HCEC 1CT (cell line): ENCODE data around the gene ENTR1.
A peak's percentile ranks its signal among the peaks of the same experiment; 100 is the strongest.
"Not testable (repeated sequence)": the region's sequence is repeated elsewhere in the genome, so short reads cannot be mapped to it uniquely, and the experiment has no call there.

Experiments used
- DNase-seq: peaks from one replicate; pipeline ENCODE4 v3.0.0-alpha.2; 2017

Gene ENTR1

DNA sequence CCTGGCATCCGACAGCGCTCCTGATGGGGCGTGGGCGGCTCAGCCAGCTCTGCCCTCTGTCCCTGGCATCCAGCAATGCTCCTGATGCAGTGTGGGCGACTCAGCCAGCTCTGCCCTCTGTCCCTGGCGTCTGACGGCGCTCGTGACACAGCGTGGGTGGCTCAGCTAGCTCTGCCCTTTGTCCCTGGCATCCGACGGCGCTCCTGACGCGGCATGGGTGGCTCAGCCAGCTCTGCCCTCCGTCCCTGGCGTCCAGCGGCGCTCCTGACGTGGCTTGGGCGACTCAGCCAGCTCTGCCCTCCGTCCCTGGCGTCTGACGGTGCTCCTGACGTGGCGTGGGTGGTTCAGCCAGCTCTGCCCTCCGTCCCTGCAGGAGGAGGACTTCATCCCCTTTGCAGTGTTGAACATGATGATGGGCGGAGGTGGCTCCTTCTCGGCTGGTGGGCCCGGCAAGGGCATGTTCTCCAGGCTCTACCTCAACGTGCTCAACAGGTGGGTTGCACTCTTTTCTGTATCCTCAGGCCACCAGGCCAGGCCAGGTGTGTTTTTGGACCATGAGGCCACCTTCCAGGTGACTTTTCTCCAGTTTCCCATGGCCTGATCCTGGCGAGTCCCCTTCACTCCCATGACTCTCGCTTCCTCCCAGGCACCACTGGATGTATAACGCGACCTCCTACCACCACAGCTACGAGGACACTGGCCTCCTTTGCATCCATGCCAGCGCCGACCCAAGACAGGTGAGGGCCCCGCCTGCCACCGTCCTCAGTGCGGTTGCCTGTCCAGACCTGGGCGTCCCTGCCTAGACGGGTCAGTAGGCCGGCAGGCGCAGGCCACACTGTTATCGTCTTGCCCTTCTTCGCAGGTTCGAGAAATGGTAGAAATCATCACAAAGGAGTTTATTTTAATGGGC lies 8.0 kb upstream of the ENTR1 start:
- DNase-seq = no peak

GRCh38 chr9:136416914-136417313 lies 6.5 kb upstream of the ENTR1 start:
- no peak for DNase-seq

- DNase-seq = peak; percentile 39
Measured at GRCh38 chr9:136416427-136416826, 6.0 kb upstream of the ENTR1 start.

DNA sequence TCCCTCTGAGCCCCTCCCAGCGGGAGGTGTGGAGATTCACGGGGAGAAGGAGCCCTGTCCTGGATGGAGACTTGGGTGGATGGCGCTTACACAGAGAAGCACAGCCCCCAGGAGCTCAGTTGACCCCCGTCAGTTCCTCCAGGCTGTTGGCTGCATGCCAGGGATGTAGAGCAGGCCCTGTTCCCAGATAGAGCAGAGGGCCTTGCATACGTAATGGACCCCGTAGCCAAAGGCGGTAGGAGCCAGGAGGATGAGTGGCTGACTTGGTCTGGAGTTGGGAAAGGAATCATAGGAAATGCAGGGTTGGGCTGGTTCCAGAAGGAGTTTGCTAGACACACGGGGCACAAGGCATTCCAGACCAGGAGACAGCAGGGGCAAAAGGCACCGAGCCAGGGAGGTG lies 2.5 kb upstream of the ENTR1 start:
- no peak for DNase-seq

GRCh38 chr9:136411378-136411777 lies 964 bp upstream of the ENTR1 start:
- DNase-seq = no peak

- DNase-seq = peak; percentile 38
Measured at GRCh38 chr9:136409557-136410455, 608 bp downstream of the ENTR1 start.

- no peak for DNase-seq
Measured at GRCh38 chr9:136407911-136408310, 2.5 kb downstream of the ENTR1 start.

GRCh38 chr9:136407061-136407460 lies 3.4 kb downstream of the ENTR1 start:
- DNase-seq = not testable (repeated sequence)

GRCh38 chr9:136405904-136406303 lies 4.5 kb downstream of the ENTR1 start:
- DNase-seq = not testable (repeated sequence)

DNA sequence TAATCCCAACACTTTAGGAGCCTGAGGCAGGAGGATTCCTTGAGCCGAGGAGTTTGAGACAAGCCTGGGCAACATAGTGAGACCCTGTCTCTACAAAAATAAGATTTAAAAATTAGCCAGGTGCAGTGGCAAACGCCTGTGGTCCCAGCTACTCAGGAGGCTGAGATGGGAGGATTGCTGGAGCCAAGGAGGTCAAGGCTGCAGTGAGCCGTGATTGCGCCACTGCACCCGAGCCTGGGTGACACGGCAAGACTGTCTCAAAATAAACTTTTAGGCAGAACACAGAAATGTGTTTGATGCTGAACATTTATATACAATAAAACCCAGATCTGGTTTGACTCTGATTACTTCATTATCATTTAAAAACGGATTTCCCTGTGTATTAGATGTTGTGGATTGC lies 4.9 kb downstream of the ENTR1 start:
- no peak for DNase-seq

- DNase-seq = no peak
Measured at GRCh38 chr9:136404801-136405136, 5.6 kb downstream of the ENTR1 start.

DNA sequence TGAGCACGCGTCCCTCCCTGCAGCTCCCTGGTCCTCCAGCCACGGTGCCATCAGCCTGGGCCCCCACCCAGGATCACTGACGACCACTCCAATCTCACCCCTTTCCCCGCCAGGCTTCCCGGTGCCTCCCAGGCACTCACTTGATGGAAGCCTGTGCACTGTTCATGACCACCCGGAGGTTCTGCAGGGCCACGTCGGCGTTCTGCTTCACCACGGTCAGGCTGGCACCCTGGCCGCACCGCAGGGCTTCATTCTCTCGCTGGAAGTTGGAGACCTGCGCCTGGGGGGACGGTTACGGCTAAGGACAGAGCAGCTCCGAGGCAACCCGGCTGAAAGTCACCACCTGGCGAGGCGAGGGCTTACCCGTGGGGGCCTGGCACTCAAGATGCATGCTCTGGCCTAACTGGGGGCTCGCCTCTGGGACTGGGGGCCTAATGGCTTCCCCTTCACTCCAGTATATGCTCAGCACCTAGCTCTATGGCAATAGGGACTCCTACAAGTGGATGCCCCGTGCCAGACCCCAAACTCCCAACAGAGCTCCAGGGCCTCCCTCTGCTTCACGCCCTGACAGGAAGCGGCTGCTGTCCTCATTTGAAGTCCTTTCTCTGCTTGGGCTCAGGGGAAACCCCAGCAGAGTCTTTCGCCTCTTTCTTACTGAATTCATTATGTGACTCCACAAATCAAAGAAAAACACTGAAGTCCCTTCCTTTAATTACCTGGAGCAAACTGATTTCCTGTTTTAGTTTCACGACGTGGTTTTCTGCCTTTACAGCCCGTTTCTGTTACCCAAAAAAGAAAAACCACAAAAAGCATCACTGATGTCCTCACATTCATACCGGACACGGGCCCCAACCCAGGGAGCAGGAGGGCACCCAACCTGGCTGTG lies 6.3 kb downstream of the ENTR1 start:
- DNase-seq = no peak

GRCh38 chr9:136403538-136403914 lies 6.9 kb downstream of the ENTR1 start:
- DNase-seq = no peak

- no peak for DNase-seq
Measured at GRCh38 chr9:136402067-136402466, 8.3 kb downstream of the ENTR1 start.

DNA sequence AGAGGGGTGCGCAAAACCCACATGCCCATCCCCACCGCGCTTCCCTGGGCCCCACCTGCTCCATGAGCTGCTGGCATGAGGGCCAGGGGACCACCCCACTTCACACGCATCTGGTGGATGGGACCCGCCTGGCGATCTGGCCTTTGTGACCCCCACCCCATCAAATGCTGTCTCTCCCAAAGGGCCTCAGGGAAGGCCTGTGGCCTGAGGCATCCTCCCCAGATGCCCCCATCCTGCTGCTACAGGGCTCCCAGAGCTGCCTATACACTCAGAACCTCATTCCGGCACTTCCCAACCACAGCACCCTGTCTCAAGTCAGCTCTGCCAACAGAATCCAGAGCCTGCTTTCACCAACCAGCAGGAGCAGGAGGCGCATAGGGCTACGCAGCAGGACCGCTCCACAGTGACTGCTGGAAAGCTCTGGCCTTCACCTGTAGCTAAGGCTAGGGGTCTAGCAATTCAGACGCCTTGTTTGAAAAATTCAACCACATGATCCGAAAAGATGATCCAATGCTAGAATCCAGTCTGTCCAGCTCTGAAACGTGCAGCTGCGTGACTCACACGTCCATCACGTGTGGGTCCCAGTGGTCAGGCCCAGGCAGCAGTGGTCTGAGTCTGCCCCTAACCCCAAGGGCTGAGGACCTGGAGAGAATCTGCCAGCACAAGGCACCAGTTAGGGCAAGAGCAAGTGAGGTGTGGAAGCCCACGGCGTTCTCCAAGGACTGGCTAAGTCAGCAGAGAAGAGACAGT lies 9.1 kb downstream of the ENTR1 start:
- DNase-seq = no peak

GRCh38 chr9:136400038-136400834 lies 10.2 kb downstream of the ENTR1 start, which contains the start of gene SNAPC4:
SNAPC4 (minus strand) TSS chr9:136400170; CDS start chr9:136398428, 1,742 bp downstream.
- peak; percentile 78 for DNase-seq

GRCh38 chr9:136399176-136400037 lies 11.0 kb downstream of the ENTR1 start:
- peak; percentile 22 for DNase-seq

GRCh38 chr9:136398286-136398685 lies 12.1 kb downstream of the ENTR1 start:
- DNase-seq = no peak

DNA sequence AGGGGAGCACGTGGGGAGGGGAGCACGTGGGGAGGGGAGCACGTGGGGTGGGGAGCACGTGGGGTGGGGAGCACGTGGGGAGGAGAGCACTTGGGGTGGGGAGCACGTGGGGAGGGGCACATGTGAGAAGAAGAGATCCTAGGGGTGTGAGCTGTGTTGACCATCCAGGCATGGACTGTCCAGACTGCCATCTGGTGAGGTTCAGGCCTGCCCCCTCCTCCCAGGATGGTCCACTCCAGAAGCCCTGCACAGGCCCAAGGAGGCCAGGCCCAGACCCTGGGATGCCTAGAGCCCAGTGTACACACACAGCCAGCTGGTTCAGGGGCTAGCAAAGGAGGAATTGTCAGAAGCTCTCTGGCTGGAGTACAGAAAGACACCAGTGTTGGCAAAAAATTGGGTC lies 12.8 kb downstream of the ENTR1 start:
- DNase-seq = no peak

GRCh38 chr9:136396219-136396515 lies 14.2 kb downstream of the ENTR1 start:
- no peak for DNase-seq
